Neutrophil (primary cell): ENCODE measurements around the gene PNKP.
A peak's percentile ranks its signal among the peaks of the same experiment; 100 is the strongest.

Experiments used
- H3K27ac ChIP-seq: fragments of 200-600 bp; sonication (generic); 2 replicates; pipeline ENCODE4 v1.5.1; 2016; ENCODE audit warnings: mild to moderate bottlenecking, moderate library complexity
- H3K27me3 ChIP-seq: fragments of 200-600 bp; sonication (generic); 2 replicates; pipeline ENCODE4 v1.6.0; 2016; ENCODE audit warnings: mild to moderate bottlenecking
- H3K36me3 ChIP-seq: fragments of 200-600 bp; sonication (generic); 2 replicates; pipeline ENCODE4 v1.5.1; 2017
- H3K4me1 ChIP-seq, 2 experiments: fragments of 200-600 bp in 1 of 2; sonication (generic) in 1 of 2; 1 replicate in 1 of 2; 2 replicates in 1 of 2; pipeline versions ENCODE4 v1.5.1 to v1.6.1; 2013 to 2016; ENCODE audit warnings: low read depth in 1 of 2, low read length in 1 of 2, mild to moderate bottlenecking in 1 of 2, moderate library complexity in 1 of 2; ENCODE audit not compliant: control insufficient read depth in 1 of 2, insufficient read depth in 1 of 2
- H3K4me3 ChIP-seq, 2 experiments: fragments of 200-600 bp in 1 of 2; sonication (generic) in 1 of 2; 1 replicate in 1 of 2; 2 replicates in 1 of 2; pipeline ENCODE4 v1.5.1; 2013 to 2016; ENCODE audit warnings: low read depth in 1 of 2, low read length in 1 of 2, mild to moderate bottlenecking in 1 of 2, moderate library complexity in 1 of 2
- H3K9me3 ChIP-seq: fragments of 200-600 bp; sonication (generic); 2 replicates; pipeline ENCODE4 v1.5.1; 2016
- TF ChIP-seq, protein P1 (sequence below): fragments of 200-600 bp; sonication (generic); IDR thresholded peaks from 2 replicates; pipeline ENCODE4 v1.5.1; 2016; ENCODE audit warnings: antibody characterized with exemption

The PNKP gene

DNA sequence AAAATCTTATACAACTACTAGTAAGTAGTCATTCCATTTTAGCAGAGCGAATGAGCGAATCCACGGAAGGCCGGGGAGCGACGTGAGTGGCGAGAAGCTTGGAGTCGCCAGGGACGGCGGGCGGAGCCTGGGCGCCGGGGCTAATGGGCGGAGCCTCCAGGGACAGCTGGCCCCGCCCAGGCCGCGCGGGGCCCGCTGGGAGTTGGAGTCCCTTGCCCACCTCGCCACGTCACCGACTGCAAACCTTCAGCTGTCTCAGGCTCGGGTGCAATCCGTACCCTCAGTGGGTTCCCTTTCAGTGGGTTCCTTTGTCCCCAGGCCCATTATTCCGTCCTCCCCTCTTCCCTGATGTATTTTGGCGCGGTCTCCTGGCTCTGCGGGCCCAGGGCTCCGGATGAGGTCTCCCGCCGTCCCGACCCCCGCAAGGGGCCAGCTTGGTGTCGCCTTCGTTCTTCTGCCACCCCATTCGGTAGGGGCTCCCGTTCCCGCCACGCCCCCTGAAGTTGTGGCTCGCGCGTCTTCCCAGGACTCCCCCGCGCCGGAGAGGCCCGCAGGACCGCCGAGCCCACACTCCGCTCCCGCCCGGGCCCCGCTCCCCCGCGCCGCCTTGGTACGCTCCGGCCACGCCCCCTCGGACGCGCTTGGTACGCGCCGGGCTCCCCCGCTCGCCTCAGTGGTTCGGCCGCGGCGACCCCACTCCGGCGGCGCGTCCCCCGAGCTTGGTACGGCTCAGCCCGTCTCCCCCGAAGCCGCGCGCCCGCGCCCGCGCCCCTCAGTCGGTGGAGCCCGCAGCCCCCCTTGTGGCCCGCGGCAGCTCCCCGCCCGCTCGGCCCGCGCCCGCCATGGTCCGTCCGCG is 16.7 kb downstream of the PNKP start, which contains the start of gene PTOV1:
PTOV1 (plus strand) TSS at position 673 of the 856 bp plus-strand sequence.
- peak within 1 kb of the TSS; percentile 98 for H3K27ac ChIP-seq
- no peaks in the 10 kb centered on the region for H3K9me3 ChIP-seq
- peaks cover 8% of the 10 kb centered on the region for H3K36me3 ChIP-seq
- H3K4me3 ChIP-seq: peak within 1 kb of the TSS; percentile 99 to 100
- TF ChIP-seq, protein P1, sequence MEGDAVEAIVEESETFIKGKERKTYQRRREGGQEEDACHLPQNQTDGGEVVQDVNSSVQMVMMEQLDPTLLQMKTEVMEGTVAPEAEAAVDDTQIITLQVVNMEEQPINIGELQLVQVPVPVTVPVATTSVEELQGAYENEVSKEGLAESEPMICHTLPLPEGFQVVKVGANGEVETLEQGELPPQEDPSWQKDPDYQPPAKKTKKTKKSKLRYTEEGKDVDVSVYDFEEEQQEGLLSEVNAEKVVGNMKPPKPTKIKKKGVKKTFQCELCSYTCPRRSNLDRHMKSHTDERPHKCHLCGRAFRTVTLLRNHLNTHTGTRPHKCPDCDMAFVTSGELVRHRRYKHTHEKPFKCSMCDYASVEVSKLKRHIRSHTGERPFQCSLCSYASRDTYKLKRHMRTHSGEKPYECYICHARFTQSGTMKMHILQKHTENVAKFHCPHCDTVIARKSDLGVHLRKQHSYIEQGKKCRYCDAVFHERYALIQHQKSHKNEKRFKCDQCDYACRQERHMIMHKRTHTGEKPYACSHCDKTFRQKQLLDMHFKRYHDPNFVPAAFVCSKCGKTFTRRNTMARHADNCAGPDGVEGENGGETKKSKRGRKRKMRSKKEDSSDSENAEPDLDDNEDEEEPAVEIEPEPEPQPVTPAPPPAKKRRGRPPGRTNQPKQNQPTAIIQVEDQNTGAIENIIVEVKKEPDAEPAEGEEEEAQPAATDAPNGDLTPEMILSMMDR: no peak
- H3K27me3 ChIP-seq: peaks cover 20% of the 10 kb centered on the region
- H3K4me1 ChIP-seq: peaks cover 38 to 41% of the 10 kb centered on the region in 2 experiments

DNA sequence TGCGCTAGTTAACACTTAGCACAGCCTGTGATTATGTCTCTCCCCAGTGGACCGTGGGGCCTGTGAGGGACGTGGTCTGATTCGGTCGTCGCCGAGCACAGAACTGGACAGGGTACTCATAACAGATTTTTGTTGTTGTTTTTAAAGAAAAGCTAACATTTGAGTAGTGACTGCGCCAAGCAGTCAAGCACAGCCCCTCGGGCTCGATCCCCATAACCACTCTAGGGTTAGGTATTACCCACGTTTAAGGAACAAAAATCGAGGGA is 17.2 kb downstream of the PNKP start:
- Histone ChIP-seq H3K4me1 (peaks cover 42 to 43% of the 10 kb centered on the region in 2 experiments), H3K27ac (peak overlapping the region; percentile 98), H3K36me3 (peaks cover 4% of the 10 kb centered on the region), H3K4me3 (peak overlapping the region; percentile 99 to 100), H3K27me3 (peaks cover 20% of the 10 kb centered on the region), H3K9me3 (no peaks in the 10 kb centered on the region)
- TF ChIP-seq, protein P1: no peak

DNA sequence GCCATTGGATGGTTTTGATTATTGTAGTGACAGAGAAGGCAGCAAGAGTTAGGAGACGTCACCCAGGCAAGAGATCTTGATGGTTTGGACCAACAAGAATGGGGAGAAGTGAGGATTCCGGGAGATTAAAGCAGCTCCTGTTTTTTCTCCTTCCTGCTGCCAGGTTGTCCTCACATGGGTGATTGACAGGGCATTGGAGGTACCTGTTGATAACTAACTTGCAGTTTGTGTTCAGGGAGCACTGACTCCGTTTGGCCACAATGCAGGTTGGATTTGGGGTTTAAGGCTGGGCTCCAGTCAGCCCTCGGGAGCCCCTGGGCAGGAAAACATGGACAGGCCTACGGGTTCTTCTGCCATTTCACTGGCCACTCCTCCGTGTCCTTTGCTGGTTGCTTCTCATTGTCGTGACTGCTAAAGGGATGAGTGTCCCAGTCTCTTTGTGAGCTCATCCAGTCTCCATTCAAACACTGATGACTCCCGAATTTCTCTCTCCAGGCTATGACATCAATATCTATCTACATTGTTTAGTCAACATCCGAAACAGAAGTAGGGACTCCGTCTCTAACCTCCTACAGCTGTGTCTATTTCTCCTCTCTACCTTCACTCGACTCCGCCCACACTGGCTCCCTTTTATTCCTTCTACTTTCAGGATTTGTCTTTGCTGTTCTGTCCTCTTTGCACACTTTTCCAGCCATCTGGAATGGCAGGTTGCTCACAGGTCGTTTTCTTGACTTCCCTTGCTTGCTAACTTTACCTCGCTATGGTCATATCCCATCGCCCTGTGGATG is 17.7 kb downstream of the PNKP start:
- TF ChIP-seq, protein P1: no peak
- Histone ChIP-seq H3K27ac (peak overlapping the region; percentile 98), H3K27me3 (peaks cover 20% of the 10 kb centered on the region), H3K4me1 (peaks cover 47 to 49% of the 10 kb centered on the region in 2 experiments), H3K36me3 (no peaks in the 10 kb centered on the region), H3K4me3 (peak overlapping the region; percentile 99 to 100), H3K9me3 (no peaks in the 10 kb centered on the region)

DNA sequence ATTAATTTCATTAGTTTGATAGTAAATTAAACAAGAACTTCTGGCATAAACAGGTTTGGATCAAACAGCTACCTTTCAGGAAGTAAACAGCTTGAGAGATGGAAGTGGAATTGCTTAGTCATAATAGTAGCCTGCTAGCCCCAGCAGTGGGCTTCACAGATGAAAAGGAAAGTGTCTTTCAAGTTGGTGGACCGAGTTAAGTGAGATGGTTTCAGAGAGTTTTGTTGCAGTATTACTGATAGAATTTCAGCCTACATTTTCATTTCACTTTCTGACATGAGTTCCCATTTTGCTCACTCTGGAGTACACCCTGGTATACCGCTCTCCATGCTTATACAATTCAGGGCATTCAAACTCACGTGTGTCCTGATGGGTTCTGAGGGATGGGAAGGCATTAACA is 18.4 kb downstream of the PNKP start:
- Histone ChIP-seq H3K27ac (peak overlapping the region; percentile 98), H3K4me3 (no peak overlapping the region), H3K36me3 (no peaks in the 10 kb centered on the region), H3K9me3 (no peaks in the 10 kb centered on the region), H3K27me3 (peaks cover 20% of the 10 kb centered on the region), H3K4me1 (peaks cover 54 to 56% of the 10 kb centered on the region in 2 experiments)
- TF ChIP-seq, protein P1: no peak

DNA sequence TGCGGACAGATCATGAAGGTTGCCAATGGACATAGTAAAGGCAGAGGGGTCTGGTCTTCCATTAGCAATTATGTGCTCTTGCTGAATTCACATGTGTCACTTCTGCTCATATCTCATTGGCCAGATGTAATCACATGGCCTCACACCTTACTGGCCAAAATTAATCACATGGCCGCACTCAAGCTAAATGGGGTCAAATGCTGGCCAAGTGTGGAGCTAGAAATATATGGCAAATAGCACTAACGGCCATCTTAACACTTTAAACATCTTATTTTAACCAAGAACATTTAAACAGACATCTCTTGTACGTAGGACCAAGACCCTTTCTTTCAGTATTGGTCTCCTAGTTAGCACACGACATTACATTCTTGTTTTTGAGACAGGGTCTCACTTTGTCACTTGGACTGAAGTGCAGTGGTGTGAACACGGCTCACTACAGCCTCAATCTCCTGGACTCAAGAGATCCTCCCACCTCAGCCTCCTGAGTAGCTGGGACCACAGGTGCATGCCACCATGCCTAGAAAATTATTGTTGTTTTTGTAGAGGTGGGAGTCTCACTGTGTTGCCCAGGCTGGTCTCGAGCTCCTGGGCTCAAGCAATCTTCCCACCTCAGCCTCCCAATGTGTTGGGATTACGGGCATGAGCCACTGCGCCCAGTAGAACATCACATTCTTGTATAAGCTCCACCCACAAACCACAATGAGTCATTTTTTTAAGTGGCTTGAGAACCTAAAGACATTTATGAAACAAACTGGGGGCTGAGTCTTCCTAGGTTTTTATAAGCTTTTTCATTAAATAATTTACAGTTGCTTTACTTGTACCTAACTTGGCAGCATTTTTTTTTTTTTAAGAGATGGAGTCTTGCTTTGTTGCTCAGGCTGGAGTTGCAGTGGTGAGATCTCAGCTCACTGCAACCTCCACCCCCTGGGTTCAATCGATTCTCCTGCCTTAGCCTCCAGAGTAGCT is 19.4 kb downstream of the PNKP start:
- Histone ChIP-seq H3K9me3 (no peaks in the 10 kb centered on the region), H3K4me3 (peak overlapping the region; percentile 13 to 33), H3K4me1 (peaks cover 55 to 57% of the 10 kb centered on the region in 2 experiments), H3K27me3 (peaks cover 17% of the 10 kb centered on the region), H3K27ac (peak overlapping the region; percentile 98), H3K36me3 (no peaks in the 10 kb centered on the region)
- TF ChIP-seq, protein P1: no peak
